GM18526 (cell line): ENCODE data around the gene NCOA5.

ENCODE experiments used
- POLR2A ChIP-seq: IDR thresholded peaks from 3 replicates; pipeline ENCODE4 v1.6.1; 2011; ENCODE audit not compliant: insufficient read length; ENCODE audit errors: extremely low read depth

Gene NCOA5

DNA sequence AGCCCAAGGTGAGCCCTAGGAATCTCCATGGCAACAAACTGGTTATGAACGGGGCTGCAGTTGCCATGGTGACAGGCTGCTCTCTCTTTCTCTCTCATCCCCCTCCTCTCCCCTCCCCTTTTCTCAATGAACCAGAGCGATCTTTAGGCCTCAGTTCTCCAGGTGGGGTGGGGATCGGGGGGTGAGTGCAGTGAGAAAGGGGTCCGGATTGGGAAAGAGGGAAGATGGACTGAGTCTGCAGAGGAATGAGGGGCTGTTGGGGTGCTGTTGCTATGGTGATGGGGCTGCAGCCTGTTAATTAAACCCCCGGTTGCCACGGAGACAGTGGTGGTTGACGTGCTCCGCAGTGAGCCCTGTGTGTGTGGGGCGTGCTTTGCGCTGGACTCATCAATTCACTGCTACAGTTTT is 64.4 kb downstream of the NCOA5 start:
- no peak for TF ChIP-seq POLR2A

DNA sequence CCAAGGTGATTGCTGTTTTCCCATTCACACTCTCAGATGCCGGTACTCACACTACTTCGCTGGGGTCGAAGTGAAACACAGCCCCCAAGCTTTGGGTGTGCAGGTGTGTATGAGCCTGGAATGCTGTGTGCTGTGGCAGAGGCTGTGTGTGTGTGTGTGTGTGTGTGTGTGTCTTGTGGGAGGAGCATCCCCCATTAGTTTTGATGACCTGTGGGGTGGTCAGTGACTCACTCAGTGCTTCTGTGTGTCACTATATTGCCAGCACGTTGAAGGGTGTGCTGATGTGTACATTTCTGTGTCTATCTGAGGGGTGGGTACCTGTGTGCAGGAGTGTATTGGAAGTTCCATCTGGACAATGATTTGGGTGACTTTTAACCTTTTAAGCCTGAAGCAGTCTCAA is 65.8 kb downstream of the NCOA5 start:
- TF ChIP-seq POLR2A = no peak

DNA sequence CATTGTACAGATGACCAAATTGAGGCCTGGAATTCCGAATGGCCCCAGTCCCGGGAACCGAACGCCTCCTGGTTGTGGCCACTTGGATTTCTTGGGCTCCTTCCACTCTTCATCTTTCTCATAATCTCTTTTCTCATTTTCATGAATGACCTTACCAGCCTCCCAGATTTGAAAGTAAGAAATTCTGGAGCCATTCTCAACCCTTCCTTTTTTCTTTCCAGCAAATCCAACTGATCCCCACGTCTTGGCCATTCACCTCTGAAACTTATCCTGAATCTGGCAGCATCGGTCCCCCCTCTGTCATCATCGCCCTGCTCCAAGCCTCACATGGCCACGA is 66.6 kb downstream of the NCOA5 start:
- TF ChIP-seq POLR2A = no peak

DNA sequence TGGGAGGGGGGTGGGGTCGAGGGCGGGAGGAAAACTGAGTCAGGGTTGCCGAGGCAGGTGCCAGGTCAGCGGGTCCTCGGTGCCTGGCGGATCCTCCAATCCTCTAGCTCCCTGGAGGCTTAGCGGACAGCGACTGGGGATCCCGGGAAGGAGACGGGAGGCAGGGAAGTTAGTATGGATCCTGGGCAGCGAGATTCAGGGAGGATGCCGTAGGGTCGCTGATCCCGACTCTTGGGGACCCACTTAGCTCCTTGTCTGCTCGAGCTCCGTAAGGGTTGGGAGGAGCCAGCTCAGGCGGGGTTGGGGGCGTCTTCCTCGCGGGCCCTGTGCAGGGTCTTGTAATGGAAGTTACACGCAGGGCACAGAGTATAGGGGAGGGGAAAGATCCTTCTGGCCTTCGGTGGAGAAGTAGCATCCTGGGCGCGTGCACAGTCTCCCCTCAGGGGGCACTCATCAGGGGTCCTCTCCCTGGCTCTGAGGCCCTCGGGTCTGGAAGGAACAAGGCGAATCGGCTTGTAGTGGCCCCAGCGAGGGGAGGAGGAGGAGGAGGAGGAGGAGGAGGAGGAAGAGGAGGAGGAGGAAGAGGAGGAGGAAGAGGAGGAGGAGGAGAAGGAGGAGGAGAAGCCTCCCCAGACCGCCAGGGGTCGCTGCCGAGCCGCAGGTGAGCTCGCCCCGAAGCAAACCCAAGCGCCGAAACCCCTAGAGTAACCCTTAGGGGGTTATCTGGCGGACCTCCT is 67.2 kb downstream of the NCOA5 start:
- no peak for TF ChIP-seq POLR2A

DNA sequence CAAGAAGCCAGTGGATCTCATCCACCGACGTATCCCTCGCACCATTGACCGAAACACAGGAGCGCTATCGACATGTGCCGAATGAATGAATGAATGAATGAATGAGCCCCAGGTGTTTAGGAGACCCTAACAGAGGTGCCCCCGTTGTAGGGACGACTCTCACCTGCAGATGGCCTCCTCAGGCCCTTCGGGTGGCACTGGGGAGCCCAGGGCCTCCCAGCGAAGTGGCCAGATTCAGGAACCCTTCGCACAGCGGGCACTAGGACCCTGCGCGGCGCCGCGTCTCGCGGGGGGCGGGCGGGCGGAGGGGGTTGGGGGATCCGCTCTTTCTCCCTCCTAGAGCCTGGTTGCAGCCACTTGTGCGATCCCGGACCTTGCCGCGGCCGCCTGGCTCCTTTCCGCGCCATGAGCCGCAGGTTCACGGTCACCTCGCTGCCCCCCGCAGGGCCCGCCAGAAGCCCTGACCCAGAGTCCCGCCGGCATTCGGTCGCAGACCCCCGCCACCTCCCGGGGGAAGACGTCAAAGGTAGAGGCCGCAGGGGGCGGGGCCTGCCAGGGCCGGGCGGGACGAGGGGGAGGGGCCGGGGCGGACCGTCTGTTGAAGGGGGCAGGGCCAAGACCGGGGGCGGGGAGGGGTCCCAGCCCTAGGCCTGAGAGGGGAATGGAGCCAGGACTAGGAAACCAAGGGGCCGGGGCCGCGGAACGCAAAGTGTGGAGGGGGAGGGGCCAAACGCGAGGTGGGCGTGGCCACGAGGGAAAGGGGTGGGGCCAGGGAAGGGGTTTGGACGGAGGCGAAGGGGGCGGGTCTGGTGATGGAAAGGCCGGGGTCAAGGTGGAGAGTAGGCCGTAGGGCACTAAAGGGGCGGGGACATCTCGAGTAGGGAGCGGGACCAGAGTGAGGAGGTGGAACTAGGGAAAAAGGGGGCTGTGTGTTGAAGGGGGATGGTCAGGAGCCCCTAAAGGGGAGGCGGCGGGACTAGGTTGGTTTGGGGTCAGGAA is 68.1 kb downstream of the NCOA5 start:
- no peak for TF ChIP-seq POLR2A

DNA sequence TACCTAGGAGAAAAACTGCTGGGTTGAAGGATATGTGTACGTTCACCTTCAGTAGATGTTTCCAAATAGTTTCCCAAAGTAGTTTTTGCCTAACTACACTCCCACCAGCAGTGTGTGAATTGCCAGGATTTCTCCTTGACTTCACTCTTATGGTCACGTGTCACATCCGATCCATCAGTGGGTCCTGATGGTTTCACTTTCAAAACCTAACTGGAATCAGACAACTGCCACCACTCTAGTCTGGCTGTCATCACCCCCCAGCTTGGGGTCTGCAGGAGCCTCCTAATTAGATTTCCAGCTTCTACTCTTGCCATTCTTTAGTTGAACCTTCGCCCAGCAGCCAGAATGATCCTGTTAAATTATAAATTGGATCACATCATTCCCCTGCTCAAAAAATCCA is 69.2 kb downstream of the NCOA5 start:
- no peak for TF ChIP-seq POLR2A

DNA sequence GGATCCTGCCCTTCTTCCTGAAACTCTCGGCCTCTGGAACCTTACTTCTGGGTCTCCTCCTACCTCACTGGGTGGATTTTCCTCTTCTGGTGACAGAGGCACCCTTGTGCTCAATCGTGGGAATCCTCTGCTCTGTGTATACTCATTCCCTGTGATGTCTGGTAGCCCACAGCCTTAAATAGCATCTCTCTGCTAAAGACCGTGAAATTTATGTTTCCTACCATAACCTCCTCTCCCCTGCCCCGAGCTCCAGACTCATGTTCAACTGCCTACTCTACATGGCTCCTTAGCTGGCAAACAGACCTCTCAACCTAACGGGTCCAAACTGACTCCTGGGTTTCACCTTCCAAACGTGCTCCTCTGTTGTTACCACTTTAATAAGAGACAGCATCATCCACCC is 71.2 kb downstream of the NCOA5 start:
- no peak for TF ChIP-seq POLR2A

DNA sequence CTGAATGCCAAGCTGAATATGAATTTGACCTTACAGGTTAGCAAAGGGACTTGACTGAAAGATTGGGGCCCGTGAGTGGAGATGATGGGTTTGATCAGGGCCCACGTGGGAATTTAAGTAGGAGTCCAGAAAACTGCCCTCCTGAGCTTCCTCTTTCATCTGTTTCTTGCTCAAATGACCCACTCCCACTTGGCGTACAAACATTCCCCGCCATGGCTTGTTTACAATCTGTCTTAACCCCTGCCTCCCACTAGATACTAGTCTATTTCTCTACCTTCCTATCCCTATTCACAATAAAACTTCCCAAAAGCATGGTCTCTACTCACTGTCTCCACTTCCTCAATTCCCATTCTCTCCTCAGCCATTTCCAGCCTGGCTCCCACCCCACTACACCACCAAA is 71.7 kb downstream of the NCOA5 start:
- no peak for TF ChIP-seq POLR2A

DNA sequence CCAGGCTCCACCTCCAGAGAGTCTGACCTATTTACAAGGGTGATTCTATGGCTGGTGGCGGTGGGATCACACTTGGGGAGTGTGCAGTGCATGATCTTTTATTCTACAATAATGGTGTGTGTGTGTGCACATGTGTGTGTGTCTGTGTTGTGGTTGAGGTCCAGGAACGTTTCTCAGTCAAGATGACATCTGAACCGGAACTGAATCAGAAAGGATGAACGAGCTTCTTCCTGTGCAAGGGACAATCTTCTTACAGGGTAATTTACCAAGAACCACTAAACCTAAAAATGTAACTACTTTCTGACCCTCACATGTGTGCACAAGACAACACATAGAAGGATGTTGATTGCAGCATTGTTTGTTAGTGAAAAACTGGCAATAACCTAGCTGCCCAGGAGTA is 72.5 kb downstream of the NCOA5 start:
- no peak for TF ChIP-seq POLR2A

DNA sequence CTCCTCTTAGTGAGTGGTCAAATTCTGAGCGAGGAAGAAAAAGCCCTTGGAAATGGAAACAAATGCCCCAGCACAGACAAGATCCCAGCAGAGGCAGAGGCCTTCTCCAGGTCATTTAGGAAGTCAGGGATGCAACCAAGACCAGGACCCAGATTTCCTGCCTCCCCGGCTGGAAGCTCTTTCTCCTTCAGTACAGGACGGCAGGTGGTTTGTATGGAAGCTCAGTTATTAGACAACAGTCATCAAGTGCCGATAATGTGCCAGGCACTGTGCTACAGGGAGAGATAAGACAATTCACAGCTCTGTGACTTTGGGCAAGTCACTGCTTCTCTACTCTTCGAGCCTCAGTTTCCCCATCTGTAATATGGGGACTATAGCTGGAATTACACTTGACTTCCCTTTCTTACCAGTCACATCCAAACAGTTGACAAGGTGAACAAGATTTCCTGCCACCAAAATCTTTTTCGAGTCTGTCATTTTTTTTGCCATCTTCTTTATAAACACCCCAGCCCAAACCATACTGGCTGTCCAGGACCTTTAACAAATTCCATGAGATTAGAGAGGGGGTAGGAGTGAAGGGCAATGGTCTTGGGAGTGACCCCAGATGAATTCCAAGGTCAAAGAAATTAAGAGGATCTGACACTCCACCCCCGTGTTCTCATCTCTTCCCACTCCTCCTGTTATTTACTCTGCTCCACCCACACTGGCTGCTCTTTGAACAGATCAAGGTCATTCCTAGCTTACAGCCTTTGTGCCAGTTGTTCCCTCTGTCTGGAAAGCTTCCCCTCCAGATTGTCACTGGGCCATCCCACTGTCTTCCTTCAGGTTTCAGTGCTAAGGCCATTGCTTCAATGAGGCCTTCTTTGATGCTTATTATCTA is 75.0 kb downstream of the NCOA5 start:
- no peak for TF ChIP-seq POLR2A

DNA sequence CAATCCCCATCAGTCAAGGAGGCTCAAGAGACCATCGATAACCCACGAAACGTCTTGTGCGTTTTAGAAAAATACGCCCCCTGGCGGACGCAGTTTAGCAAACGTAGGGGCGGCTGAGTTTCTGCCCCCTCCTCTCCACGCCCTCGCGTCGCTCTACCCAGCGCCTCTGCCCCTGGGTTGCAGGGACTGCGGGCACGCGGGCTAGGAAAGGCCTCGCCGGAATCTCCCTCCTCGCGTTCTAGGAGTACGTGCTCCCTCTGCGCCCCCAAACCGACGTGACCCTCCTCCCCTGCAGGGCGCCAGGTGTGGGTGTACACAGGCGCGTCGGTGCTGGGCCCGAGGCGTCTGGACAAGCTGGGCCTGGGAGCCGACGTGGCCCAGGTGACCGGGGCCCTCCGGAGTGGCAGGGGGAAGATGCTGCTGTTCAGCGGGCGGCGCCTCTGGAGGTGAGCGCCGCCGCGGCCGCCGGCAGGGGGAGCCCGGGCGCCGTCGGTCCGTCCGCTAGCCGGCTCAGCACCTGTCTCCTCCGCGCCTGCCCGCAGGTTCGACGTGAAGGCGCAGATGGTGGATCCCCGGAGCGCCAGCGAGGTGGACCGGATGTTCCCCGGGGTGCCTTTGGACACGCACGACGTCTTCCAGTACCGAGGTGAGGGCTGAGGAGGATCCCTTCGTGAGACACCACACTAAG is 75.8 kb downstream of the NCOA5 start:
- no peak for TF ChIP-seq POLR2A

DNA sequence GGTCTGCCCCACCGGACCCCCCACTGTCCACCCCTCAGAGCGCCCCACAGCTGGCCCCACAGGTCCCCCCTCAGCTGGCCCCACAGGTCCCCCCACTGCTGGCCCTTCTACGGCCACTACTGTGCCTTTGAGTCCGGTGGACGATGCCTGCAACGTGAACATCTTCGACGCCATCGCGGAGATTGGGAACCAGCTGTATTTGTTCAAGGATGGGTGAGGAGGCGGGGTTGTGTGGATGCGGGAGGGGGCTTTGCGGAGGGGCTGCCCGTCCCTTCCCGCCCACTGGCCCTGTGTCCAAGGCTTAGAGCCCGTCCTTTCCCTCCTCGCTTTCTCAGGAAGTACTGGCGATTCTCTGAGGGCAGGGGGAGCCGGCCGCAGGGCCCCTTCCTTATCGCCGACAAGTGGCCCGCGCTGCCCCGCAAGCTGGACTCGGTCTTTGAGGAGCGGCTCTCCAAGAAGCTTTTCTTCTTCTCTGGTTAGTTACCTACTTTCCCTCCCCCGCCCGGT is 76.4 kb downstream of the NCOA5 start:
- TF ChIP-seq POLR2A = no peak

DNA sequence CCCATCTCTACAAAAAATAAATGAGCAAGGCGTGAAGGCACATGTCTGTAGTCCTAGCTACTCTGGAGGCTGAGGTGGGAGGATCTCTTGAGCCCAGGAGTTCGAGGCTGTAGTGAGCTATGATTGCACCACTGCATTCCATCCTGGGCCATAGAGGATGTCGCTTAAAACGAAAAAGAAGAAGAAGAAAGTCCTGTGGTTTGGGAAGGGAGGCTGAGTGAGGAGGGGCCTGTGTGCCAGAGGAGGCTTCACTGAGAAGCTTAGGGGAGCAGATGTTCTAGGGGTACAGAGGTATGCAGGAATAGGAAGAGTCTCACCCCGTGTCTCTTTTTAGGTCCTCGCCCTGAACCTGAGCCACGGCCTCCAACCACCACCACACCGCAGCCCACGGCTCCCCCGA is 76.8 kb downstream of the NCOA5 start:
- TF ChIP-seq POLR2A = no peak

DNA sequence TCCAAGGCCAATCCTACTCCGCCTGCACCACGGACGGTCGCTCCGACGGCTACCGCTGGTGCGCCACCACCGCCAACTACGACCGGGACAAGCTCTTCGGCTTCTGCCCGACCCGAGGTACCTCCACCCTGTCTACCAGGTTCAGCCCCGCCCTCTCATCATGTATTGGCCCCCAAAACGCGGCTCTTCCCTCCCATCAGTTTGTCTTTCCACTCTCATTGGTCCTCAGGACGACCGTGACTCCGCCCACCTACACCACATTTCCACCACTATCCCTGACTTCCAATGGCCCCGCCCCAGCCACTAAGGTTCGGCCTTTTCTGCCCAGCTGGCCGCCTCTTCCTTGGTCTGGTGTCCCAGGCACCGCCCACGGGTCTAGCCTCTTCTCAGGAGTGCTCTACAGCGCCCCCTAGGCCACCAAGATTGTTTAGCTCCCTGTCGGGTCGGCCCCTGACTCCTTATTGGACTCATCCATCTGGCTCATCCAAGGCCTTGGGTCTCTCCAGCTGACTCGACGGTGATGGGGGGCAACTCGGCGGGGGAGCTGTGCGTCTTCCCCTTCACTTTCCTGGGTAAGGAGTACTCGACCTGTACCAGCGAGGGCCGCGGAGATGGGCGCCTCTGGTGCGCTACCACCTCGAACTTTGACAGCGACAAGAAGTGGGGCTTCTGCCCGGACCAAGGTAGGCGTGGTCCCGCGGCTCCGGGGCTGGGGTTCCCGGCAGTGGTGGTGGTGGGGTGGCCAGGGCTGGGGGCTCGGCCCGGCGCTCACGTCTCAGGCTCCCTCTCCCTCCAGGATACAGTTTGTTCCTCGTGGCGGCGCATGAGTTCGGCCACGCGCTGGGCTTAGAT is 77.9 kb downstream of the NCOA5 start:
- no peak for TF ChIP-seq POLR2A
